ENCODE results near the gene CSF2RB. TPM values are rescaled to one million over a fixed set of nuclear protein-coding genes. Genes with fewer than 3 reads are reported as not detected.
A peak's percentile ranks its signal among the peaks of the same experiment; 100 is the strongest.

Gene CSF2RB
- total RNA-seq, 1 donor, result 0.81 TPM

GRCh38 chr22:36963302-36963701 is 49.9 kb downstream of the CSF2RB start:
- no peak for DNase-seq (ENCODE audit: low read depth)
- H3K4me3 ChIP-seq (ENCODE audit: low read depth, low read length), result no peak overlapping the region
- no peak for TF ChIP-seq CTCF (IDR thresholded peaks at IDR 0.05; ENCODE audit: insufficient read depth, low read length)

GRCh38 chr22:36964106-36964505 is 50.7 kb downstream of the CSF2RB start:
- no peak overlapping the region for H3K4me3 ChIP-seq (ENCODE audit: low read depth, low read length)
- no peak for DNase-seq (ENCODE audit: low read depth)
- no peak for TF ChIP-seq CTCF (IDR thresholded peaks at IDR 0.05; ENCODE audit: insufficient read depth, low read length)

- DNase-seq (ENCODE audit: low read depth), result no peak
- no peak for TF ChIP-seq CTCF (IDR thresholded peaks at IDR 0.05; ENCODE audit: insufficient read depth, low read length)
- H3K4me3 ChIP-seq (ENCODE audit: low read depth, low read length), result no peak overlapping the region
Measured at GRCh38 chr22:36965696-36966095, 52.3 kb downstream of the CSF2RB start.

DNA sequence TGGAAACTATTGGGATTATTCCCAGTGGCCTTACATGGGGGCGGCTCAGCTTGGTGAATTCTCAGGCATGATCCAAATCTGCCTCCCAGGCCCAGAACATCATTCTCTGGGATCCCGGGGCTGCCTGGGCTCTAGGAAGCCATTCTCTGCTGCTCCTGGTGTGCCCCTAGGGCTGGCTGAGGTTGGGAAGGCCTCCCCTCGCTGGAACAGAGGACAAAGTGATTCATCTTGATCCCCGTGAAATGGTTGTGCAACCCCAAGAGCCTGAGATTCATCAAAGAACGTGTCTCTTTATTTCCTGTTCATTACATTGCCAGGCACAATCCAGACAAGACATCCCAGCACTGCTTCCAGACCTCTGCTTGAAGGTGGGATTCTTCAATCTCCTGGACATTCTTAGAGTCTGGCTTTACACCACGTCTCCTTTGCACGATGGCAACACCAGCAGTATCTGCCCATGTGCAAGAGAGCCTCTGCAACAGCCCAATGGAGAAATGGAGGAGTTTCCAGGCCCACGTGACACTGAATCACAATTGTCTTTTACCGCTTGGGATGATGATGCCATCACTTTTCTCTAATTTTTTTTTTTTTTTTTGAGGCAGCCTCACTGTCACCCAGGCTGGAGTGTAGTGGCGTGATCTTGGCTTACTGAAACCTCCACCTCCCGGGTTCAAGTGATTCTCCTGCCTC is 53.6 kb downstream of the CSF2RB start:
- no peak overlapping the region for H3K4me3 ChIP-seq (ENCODE audit: low read depth, low read length)
- DNase-seq (ENCODE audit: low read depth), result peak; percentile 48
- no peak for TF ChIP-seq CTCF (IDR thresholded peaks at IDR 0.05; ENCODE audit: insufficient read depth, low read length)

DNA sequence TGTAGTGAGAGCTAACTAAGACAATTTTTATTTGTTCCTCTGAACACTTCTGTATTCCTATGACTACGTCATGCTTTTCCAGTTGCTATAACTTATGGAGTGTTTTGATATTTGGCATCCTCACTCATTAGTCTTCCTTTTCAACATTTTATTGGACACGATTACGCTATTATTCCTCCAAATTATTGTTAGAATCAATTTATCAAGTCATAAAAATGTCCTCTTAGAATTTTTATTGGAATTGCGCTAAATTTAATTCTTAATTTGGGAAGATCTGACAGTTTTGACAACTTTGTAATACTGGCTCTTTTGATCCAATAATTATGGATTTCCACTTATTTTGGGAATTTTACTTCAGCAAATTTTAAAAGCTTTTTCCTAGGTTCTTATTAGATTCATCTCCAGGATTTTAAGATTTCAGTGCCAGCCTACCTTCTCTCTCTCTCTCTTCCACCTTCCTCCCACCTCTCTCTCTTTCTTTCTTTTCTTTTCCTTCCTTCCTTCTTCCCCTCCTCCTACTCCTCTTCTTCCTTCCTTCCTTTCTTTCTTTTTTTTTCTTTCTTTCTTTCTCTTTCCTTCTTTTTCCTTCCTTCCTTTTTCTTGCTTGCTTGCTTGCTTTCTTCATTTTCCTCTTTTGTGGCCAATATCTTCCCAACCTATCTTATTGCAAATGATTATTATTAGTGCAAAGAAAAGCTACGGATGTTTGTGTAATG is 55.0 kb downstream of the CSF2RB start:
- DNase-seq (ENCODE audit: low read depth), result no peak
- TF ChIP-seq CTCF (IDR thresholded peaks at IDR 0.05; ENCODE audit: insufficient read depth, low read length), result no peak
- H3K4me3 ChIP-seq (ENCODE audit: low read depth, low read length), result no peak overlapping the region

- H3K4me3 ChIP-seq (ENCODE audit: low read depth, low read length), result no peak overlapping the region
- TF ChIP-seq CTCF (IDR thresholded peaks at IDR 0.05; ENCODE audit: insufficient read depth, low read length), result no peak
- no peak for DNase-seq (ENCODE audit: low read depth)
Measured at GRCh38 chr22:36971341-36972125, 58.1 kb downstream of the CSF2RB start.
